HG03565 (cell line): ENCODE data around the gene FXYD5.

Source experiments
- ATAC-seq: cut with Tn5 transposase; IDR thresholded peaks from one replicate; pipeline ENCODE4 v1.9.1; 2021; ENCODE audit warnings: mild to moderate bottlenecking, moderate library complexity; ENCODE audit not compliant: unreplicated experiment

The FXYD5 gene

DNA sequence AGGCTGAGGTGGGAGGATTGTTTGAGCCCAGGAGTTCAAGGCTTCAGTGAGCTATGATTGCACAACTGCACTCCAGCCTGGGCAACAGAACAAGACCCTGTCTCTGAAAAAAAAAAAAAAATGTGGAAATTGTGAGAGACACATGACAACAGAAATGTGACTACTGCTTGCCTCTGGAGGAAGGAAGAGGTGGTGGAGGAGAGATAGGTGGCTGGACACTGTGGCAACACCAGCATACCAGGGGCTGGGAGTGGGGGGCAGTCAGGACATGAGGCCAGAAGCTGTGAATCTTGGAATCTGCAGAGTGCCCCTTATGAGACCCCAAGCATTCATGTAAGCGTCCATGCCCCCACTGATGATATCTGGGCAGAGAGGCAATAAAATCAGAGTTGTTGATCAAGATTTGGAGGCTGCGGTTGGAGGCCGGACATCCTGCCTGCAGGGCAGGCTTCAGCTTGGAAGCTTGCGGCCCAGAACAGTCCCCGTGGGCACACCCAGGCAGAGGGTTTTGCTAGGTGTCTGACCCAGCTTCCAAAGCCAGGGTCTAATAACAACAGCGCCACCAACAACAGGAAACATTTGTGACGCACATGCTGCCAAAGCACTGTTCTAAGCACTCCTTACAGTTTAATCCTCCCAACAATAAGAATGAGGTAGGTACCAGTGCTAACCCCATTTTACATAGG is 57.2 kb downstream of the FXYD5 start:
- no peak for ATAC-seq

- ATAC-seq = no peak
Measured at GRCh38 chr19:35212241-35212640, 57.7 kb downstream of the FXYD5 start.

GRCh38 chr19:35213663-35214632 is 59.4 kb downstream of the FXYD5 start:
- ATAC-seq = no peak

DNA sequence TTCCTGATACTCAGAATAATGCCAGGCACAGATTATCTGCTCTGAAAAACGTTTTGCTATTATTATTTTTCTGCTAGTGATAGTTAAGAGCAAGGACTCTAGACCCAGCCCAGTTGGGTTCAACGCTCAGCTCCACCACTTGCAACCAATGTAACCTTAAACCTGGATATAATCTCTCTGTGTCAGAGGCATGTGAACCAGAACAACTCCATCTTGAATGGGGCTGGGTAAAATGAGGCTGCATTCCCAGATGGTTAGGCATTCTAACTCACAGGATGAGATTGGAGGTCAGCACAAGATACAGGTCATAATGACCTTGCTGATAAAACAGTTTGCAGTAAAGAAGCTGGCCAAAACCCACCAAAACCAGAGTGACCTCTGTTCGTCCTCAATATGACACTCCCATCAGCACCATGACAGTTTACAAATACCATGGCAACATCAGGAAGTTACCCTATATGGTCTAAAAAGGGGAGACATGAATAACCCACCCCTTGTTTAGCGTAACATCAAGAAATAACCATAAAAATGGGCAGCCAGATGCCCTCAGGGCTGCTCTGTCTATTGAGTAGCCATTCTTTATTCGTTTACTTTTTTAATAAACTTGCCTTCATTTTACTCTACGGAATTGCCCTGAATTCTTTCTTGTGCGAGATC is 60.4 kb downstream of the FXYD5 start:
- no peak for ATAC-seq

DNA sequence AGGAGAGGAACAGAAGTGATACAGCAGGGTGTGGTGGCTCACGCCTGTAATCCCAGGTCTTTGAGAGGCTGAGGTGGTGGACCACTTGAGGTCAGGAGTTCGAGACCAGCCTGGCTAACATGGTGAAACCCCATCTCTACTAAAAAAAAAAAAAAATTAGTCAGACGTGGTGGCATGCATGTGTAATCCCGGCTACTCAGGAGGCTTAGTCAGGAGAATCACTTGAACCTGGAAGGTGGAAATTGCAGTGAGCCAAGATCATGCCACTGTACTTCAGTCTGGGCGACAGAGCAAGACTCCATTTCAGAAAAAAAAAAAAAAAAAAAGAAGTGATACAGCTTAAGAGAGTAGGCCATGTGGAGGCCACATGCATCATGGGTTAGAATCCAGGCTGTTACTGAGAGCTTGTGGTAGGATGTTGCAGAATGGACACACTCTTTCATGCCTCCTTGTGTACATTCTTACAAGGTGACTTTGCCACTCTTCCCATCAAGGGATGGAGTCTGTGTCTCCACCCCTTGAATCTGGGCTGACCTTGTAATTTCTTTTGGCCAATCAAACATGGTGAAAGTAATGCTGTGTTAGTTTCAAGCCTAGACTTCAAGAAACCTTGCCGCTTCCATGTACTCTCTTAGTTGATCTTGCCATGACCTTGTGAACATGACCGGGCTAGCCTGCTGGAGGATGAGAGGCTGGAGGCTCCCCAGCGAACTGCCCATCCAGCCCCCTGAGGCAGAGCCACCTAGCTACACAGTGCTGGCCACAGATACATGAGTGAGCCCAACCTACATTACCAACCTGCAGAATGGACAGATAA is 61.7 kb downstream of the FXYD5 start:
- ATAC-seq = no peak

DNA sequence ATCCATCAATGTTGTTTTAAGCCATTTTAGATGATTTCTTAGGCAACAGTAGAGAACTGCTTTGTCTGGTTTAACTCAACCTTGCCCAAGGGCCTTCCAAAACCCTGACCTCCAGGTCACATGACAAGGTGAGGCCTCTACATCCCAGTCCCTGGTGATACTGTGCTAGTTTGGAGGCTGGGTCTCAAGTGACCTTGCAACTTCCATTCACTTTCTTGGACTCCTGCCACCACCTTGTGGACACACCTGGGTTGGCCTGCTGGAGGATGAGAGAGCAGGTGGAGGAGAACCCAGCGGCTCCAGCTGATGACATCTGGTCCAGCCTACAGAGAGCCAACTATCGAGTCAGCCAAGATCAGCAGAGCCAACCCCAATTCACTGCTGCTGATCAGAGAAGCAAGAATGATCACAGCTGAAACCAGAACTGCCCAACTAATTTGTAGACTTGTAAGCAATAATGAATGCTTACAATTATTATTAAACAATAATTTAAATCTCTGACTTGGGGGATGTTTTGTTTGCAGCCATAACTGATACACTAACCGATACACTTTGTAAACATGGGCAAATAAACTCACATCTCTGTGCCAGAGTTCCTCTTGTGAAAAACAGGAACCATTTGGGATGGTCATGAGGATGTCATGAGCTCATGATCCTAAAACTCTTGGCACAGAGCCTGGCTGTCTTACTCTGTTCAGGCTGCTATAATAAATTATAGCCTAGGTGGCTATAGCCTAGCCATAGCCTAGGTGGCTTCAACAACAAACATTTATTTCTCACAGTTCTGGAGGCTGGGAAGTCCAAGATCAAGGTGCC is 62.5 kb downstream of the FXYD5 start:
- no peak for ATAC-seq

GRCh38 chr19:35217649-35217990 is 63.1 kb downstream of the FXYD5 start:
- ATAC-seq = no peak

DNA sequence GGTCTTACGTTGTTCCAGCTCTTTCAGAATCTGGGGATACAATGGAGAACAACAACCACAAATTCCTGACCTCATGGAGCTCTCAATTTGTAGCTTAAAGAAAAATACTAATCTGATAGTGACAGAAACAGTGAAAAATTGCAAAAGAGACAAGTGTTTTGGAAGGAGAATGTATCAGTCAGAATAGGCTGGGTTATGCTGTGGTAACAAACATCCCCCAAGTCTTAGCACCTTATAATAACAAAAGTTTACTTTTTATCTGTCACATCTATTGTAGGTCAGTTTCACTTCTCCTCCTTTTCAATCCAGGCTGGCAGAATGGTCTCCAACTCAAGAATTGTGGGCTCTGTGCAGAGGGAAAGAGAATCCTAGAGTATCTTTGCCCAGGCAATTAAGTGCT is 64.5 kb downstream of the FXYD5 start:
- no peak for ATAC-seq
